Activated CD4-positive, alpha-beta T cell treated with anti-CD3 and anti-CD28 coated beads, Interleukin-2, Interleukin-6, amounts not matched to agents 100 ng/mL and 50 ng/mL, durations not matched to agents 16 hours and 8 hours (primary cell): ENCODE data around the gene ANKRD13A.
"Not testable (repeated sequence)": the region's sequence is repeated elsewhere in the genome, so short reads cannot be mapped to it uniquely, and the experiment has no call there.

Experiments
- DNase-seq: peaks from one replicate; pipeline ENCODE4 v3.0.0-alpha.2; 2020

Gene ANKRD13A

DNA sequence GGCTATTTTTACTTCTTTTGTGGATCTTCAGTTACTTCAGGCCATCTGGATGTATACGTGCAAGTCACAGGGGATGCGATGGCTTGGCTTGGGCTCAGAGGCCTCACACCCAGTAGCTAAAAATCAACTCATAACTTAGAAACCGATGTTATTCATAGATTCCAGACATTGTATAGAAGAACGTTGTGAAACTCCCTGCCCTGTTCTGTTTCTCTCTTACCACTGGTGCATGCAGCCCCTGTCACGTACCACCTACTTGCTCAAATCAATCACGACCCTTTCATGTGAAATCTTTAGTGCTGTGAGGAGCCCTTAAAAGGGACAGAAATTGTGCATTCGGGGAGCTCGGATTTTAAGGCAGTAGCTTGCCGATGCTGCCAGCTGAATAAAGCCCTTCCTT lies 50.4 kb downstream of the ANKRD13A start:
- DNase-seq = not testable (repeated sequence)

- DNase-seq = no peak
Observed at GRCh38 chr12:110050927-110051326, 51.7 kb downstream of the ANKRD13A start.

DNA sequence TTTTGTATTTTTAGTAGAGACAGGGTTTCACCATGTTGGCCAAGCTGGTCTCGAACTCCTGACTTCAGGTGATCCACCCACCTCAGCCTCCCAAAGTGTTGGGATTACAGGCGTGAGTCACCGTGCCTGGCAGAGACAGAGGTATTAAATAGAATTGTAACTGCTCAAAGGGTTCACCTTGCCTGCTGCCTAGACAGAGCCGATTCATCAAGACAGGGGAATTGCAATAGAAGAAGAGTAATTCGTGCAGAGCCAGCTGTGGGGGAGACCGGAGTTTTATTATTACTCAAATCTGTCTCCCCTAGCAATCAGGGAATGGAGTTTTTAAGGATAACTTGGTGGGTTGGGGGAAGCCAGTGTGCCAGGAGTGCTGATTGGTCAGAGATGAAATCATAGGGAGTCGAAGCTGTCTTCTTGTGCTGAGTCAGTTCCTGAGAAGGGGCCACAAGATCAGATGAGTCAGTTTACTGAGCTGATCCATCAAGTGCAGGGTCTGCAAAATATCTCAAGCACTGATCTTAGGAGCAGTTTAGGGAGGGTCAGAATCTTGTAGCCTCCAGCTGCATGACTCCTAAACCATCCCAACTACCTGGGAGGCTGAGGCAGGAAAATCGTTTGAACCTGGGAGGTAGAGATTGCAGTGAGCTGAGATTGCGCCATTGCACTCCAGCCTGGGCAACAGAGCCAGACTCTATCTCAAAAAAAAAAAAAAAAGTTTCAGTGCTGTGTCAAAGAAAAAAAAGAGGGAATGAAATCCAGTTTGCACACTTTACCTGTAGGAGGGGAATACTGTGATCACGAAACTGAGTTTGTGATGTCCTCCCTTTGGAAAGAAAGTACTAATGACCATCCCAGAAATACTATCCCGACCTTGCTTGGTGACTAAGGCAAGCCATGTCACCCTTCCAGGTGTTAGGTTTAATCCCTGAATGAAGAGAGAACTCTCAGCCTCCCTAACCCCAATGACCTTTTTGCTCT lies 56.4 kb downstream of the ANKRD13A start:
- DNase-seq = peak; percentile 77

DNA sequence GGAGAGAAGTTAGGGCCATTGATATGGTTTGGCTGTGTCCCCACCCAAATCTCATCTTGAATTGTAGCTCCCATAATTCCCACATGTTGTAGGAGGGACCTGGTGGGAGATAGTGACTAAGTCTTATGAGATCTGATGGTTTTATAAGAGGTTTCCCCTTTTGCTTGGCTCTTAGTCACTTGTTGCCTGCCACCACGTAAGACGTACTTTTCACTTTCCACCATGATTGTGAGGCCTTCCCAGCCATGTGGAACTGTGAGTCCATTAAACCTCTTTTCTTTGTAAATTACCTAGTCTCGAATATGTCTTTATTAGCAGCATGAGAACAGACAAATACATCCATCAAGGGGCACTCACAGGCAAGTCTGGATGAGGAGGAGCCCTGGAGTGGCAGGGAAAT lies 57.4 kb downstream of the ANKRD13A start:
- DNase-seq = not testable (repeated sequence)

GRCh38 chr12:110058875-110059615 lies 59.8 kb downstream of the ANKRD13A start:
- no peak for DNase-seq

DNA sequence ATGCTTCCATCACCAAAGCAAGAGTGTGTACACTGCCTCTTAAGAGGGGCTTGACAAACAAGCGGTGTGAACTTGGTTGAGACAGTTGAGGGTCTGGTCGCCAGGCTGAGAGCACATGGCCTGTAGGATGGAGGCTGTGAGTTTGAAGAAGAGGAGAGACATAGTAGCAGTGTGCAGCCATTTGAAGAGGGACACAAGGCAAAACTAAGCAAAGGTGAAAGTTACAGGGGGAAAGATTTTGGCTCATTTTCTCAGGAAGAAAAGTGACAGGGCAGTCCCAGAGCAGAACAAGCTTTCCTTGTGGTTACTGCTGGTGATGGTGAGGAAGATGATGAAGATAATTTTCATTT lies 60.4 kb downstream of the ANKRD13A start:
- DNase-seq = no peak

- no peak for DNase-seq
Observed at GRCh38 chr12:110062241-110062640, 63.0 kb downstream of the ANKRD13A start.

DNA sequence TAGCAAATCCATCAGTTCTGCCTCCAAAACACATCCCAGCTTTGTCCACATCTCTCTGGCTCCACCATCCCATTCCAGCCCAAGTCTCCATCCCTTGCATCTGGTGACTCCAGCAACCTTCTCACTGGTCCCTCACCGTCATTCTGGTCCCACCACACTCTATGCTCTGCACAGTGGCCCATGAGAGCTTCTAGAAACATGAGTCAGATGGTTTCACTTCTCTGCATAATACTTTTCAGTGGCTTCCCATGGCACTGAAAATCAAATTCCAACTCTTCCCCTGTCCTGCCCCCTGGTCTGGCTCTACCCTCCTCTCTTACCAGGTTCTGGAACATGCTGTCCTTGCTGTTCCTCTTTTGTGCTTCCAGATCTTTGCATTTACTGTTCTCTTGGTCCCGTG lies 66.3 kb downstream of the ANKRD13A start:
- DNase-seq = no peak

GRCh38 chr12:110067531-110067930 lies 68.3 kb downstream of the ANKRD13A start:
- DNase-seq = no peak

DNA sequence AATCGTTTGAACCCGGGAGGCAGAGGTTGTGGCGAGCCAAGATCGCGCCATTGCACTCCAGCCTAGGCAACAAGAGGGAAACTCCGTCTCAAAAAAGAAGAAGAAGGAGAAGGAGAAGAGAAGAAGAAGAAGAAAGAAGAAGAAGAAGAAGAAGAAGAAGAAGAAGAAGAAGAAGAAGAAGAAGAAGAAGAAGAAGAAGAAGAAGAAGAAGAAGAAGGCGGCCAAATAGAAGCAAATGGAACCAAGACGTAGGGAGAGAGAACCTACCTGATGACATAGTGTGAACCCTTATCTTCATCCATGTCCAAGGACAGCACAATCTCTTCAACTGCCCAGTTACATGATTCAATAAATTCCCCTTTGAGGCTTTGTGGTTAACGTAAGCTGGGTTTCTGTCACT lies 68.9 kb downstream of the ANKRD13A start:
- not testable (repeated sequence) for DNase-seq

DNA sequence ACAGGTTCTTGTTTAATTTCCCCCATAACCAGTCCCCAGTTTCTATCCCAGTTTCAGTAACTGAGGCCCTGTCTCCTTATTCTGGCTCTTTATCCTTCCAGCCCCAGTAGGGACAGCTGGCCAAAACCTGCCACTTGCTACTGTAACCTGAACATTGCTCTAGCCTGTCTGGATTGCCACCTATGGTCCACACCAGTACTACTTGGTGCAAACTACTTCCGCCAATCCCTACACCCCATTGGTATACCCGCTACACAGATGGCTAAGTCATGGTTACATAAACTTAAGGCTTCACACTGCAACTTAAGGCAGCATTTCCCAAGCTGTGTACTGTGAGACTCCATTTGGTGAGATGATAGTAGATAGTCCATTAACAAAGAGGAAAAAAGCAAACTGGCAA lies 69.4 kb downstream of the ANKRD13A start:
- no peak for DNase-seq

DNA sequence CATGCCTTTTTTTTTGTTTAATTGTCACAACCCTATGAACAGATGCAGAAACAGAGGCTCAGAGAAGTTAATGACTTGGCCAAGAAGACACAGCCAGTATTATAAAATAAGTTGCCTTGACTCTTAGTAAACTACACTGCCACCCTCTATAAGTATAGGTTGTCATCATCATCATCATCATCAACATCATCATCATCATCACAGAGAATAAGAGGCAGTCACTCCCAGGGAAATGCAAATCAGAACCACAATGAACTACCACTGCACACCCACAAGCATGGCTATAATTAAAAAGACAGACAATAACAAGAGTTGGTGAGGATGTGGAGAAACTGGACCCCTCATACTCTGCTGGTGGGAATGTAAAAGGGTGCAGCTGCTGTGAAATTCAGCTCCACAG lies 72.3 kb downstream of the ANKRD13A start:
- no peak for DNase-seq

DNA sequence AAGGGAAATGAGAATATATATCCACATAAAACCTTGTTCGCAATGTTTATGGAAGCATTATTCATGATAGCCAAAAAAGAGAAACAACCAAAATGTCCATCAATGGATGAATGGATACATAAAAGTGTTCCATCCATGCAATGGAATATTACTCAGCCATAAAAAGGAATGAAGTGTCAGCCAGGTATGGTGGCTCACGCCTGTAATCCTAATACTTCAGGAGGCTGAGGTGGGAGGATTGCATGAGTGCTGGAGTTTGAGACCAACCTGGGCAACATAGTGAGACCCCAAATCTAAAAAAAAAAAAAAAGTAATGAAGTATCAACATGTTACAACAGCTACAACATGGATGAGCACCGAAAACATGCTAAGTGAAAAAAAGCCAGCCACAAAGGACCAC lies 72.7 kb downstream of the ANKRD13A start:
- DNase-seq = no peak

- DNase-seq = not testable (repeated sequence)
Observed at GRCh38 chr12:110072636-110073035, 73.4 kb downstream of the ANKRD13A start.

GRCh38 chr12:110073049-110073831 lies 74.0 kb downstream of the ANKRD13A start:
- peak; percentile 46 for DNase-seq

DNA sequence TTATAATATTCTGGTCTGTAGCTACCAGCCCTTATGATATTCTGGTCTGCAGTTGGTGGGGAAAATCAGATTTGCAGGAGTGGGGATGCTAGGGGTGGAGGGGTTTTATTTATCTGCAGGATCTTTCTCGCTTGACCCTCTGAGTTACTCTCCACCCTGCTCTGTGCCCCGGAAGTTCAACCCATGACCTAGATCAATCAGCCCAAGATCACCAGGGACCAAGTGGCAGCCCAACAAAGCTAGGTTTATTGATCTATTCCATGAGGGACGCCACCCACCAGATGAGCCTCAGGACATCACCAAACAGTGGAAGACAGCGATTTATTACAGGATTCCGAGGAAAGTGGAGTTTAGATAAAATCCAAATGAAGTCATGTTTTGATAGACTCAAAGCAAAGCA lies 74.9 kb downstream of the ANKRD13A start:
- no peak for DNase-seq

- no peak for DNase-seq
Observed at GRCh38 chr12:110075880-110076279, 76.7 kb downstream of the ANKRD13A start.

GRCh38 chr12:110077800-110078199 lies 78.6 kb downstream of the ANKRD13A start:
- DNase-seq = no peak

DNA sequence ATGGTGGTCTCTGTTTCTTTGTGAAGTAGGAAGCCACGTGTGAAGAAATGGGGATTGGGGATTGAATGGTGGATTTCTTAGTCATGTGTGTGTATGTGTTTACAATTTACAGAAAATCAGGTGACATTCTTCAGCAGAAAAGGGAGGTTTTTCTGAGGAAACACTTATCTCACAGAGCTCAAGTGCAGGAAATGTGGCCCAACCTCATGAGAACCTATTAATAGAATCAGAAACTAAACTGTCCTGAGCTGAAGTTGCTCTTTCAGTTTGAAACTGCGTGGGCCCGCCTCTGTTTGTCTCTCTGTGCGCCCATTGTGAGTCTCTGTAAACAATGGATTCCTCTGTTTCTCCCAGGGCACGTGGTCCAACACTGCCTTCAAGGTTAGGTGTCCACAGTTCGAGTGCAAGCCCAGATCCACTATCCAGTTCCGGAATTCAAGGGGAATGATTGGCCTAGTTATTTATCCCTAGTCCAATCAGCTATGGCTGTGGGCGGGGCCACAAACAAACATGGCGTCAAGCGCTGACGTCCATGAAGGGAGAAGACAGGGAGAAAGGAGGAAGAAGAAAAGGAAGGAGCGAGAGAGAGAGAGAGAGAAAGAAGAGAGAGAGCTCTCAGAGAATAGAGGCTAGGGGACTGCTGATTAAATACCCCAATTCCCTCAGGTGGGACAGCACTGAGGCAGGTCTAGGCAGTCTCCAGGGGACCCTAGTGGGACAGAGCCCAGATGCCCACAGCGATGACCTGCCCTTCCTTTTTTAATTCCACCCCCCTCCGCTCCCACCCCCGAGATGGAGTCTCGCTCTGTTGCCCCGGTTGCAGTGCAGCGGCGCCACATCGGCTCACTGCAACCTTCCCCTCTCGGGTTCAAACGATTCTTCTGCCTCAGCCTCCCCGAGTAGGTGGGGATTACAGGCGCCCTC lies 80.5 kb downstream of the ANKRD13A start:
- peak; percentile 88 for DNase-seq

- DNase-seq = no peak
Observed at GRCh38 chr12:110080410-110080809, 81.2 kb downstream of the ANKRD13A start.

GRCh38 chr12:110084314-110085015 lies 85.2 kb downstream of the ANKRD13A start:
- no peak for DNase-seq
